ENCODE measurements around the gene MAN2A1.

MAN2A1 gene

GRCh38 chr5:109865637-109866036 is 175.9 kb downstream of the MAN2A1 start:
- TF ChIP-seq CTCF (IDR thresholded peaks at IDR 0.05), result no peak
- H3K27ac ChIP-seq, result no peak overlapping the region

GRCh38 chr5:109866051-109866450 is 176.3 kb downstream of the MAN2A1 start:
- Histone ChIP-seq H3K4me3 (no peak overlapping the region), H3K27ac (no peak overlapping the region)
- TF ChIP-seq CTCF (IDR thresholded peaks at IDR 0.05), result no peak
- no peak for DNase-seq (ENCODE audit: low spot score)

More at GRCh38 chr5:109865637-109866036, 175.9 kb downstream of the MAN2A1 start:
- H3K4me3 ChIP-seq, result no peak overlapping the region
- no peak for DNase-seq (ENCODE audit: low spot score)

- TF ChIP-seq CTCF (IDR thresholded peaks at IDR 0.05), result no peak
- DNase-seq (ENCODE audit: low spot score), result no peak
- no peak overlapping the region for H3K27ac ChIP-seq
- no peak overlapping the region for H3K4me3 ChIP-seq
Observed at GRCh38 chr5:109868737-109869136, 179.0 kb downstream of the MAN2A1 start.

- no peak overlapping the region for H3K4me3 ChIP-seq
- H3K27ac ChIP-seq, result no peak overlapping the region
- no peak for TF ChIP-seq CTCF (IDR thresholded peaks at IDR 0.05)
- no peak for DNase-seq (ENCODE audit: low spot score)
Observed at GRCh38 chr5:109873687-109874086, 184.0 kb downstream of the MAN2A1 start.

- TF ChIP-seq CTCF (IDR thresholded peaks at IDR 0.05), result no peak
- DNase-seq (ENCODE audit: low spot score), result no peak
- no peak overlapping the region for H3K4me3 ChIP-seq
- H3K27ac ChIP-seq, result no peak overlapping the region
Observed at GRCh38 chr5:109874108-109874507, 184.4 kb downstream of the MAN2A1 start.

- TF ChIP-seq CTCF (IDR thresholded peaks at IDR 0.05), result no peak
- Histone ChIP-seq H3K27ac (no peak overlapping the region), H3K4me3 (no peak overlapping the region)
- no peak for DNase-seq (ENCODE audit: low spot score)
Observed at GRCh38 chr5:109876030-109876725, 186.5 kb downstream of the MAN2A1 start.

- no peak overlapping the region for H3K27ac ChIP-seq
- TF ChIP-seq CTCF (IDR thresholded peaks at IDR 0.05), result no peak
- no peak for DNase-seq (ENCODE audit: low spot score)
- no peak overlapping the region for H3K4me3 ChIP-seq
Observed at GRCh38 chr5:109876941-109877669, 187.4 kb downstream of the MAN2A1 start.
